DND-41 (cell line): ENCODE measurements around the gene SIPA1L3.
A peak's percentile ranks its signal among the peaks of the same experiment; 100 is the strongest.

Experiments
- ATAC-seq: fragments of 200-7000 bp; cut with Tn5 transposase; 3 replicates; pipeline ENCODE4 v1.9.1; 2021; ENCODE audit warnings: low read depth; ENCODE audit not compliant: insufficient read depth
- DNase-seq: peaks from one replicate; pipeline ENCODE4 v3.0.0-alpha.2; 2020
- H2AFZ ChIP-seq: 2 replicates; pipeline ENCODE4 v1.6.0; 2012; ENCODE audit warnings: low read depth, low read length
- H3K27ac ChIP-seq: 2 replicates; pipeline ENCODE4 v1.5.1; 2012; ENCODE audit warnings: low read length, inconsistent platforms
- H3K27me3 ChIP-seq: fragments of 200-600 bp; sonication (generic); 2 replicates; pipeline ENCODE4 v1.6.0; 2012; ENCODE audit warnings: low read length, mild to moderate bottlenecking, inconsistent platforms; ENCODE audit not compliant: insufficient read depth, poor library complexity
- H3K36me3 ChIP-seq: 2 replicates; pipeline ENCODE4 v1.5.1; 2012; ENCODE audit warnings: low read length, inconsistent platforms; ENCODE audit not compliant: insufficient read depth
- H3K4me1 ChIP-seq: 2 replicates; pipeline ENCODE4 v1.5.1; 2012; ENCODE audit warnings: mild to moderate bottlenecking, low read length; ENCODE audit not compliant: insufficient read depth
- H3K4me2 ChIP-seq: 2 replicates; pipeline ENCODE4 v1.6.0; 2012; ENCODE audit warnings: mild to moderate bottlenecking, moderate library complexity, low read length, inconsistent platforms; ENCODE audit not compliant: insufficient read depth
- H3K4me3 ChIP-seq, 2 experiments: fragments of 200-600 bp in 1 of 2; shearing (Covaris generic) in 1 of 2; 2 replicates each; pipeline ENCODE4 v1.5.1; 2012 to 2016; ENCODE audit warnings: inconsistent platforms in 2 of 2, low read length in 2 of 2, mild to moderate bottlenecking in 2 of 2, low read depth in 1 of 2, moderate library complexity in 1 of 2
- H3K79me2 ChIP-seq: 2 replicates; pipeline ENCODE4 v1.6.0; 2012; ENCODE audit warnings: low read length, inconsistent platforms; ENCODE audit not compliant: insufficient read depth
- H3K9ac ChIP-seq: 2 replicates; pipeline ENCODE4 v1.6.0; 2012; ENCODE audit warnings: low read depth, mild to moderate bottlenecking, inconsistent platforms, low read length, moderate library complexity
- H3K9me3 ChIP-seq: 2 replicates; pipeline ENCODE4 v1.5.1; 2012; ENCODE audit warnings: low read length, moderate library complexity, mild to moderate bottlenecking, inconsistent platforms; ENCODE audit not compliant: insufficient read depth, severe bottlenecking
- H4K20me1 ChIP-seq: 2 replicates; pipeline ENCODE4 v1.6.0; 2012; ENCODE audit warnings: low read length; ENCODE audit not compliant: insufficient read depth
- EZH2 ChIP-seq: IDR thresholded peaks from 3 replicates; pipeline ENCODE4 v1.6.1; 2012; ENCODE audit warnings: borderline replicate concordance, low read depth, mild to moderate bottlenecking, moderate library complexity, low read length, inconsistent platforms; ENCODE audit not compliant: severe bottlenecking
- TF ChIP-seq, protein P1 (sequence below): IDR thresholded peaks from 2 replicates; pipeline ENCODE4 v1.5.1; 2012; ENCODE audit warnings: borderline replicate concordance, low read length, moderate library complexity, mild to moderate bottlenecking; ENCODE audit not compliant: poor library complexity, severe bottlenecking; ENCODE audit errors: extremely low read depth

Gene SIPA1L3

DNA sequence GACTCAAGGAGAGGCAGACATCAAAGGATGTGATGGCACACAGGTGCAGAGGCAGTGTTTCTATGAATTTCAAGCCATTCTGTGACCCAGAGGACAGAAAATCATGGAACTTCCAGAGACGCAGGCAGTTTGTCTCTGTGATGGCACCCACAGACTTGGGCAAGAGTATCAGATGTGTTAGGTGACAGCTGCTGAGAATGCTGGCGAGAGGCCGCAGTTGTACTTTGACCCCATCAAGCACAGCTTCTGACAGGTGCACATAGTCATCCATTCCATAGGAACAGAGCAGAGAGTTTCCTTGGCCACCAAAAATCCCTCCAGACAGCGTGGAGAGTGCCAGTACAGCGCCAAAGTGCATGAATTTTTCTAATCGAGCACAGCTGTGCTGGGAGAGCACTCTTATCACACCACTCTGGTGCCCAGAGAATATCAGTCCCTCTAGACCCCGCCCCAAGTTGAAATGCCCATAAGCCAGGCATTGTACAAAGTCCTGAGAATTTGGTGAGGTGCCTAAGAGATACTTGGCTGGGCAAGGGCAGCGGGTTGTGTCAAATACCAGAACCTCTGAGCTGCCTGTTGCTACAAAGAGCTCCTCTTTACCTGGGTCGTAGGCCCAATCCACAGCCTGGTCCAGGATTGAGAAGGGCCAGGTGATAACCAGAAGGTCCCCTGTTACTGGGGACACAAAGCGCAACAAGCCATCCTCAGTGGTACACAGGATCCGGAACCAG lies 13.0 kb upstream of the SIPA1L3 start:
- DNase-seq (no peak), ATAC-seq (no peak)
- H4K20me1 ChIP-seq = no peaks in the 10 kb centered on the region
- H3K4me3 ChIP-seq = no peak overlapping the region
- no peak overlapping the region for H2AFZ ChIP-seq
- no peaks in the 10 kb centered on the region for H3K79me2 ChIP-seq
- TF ChIP-seq, protein P1, sequence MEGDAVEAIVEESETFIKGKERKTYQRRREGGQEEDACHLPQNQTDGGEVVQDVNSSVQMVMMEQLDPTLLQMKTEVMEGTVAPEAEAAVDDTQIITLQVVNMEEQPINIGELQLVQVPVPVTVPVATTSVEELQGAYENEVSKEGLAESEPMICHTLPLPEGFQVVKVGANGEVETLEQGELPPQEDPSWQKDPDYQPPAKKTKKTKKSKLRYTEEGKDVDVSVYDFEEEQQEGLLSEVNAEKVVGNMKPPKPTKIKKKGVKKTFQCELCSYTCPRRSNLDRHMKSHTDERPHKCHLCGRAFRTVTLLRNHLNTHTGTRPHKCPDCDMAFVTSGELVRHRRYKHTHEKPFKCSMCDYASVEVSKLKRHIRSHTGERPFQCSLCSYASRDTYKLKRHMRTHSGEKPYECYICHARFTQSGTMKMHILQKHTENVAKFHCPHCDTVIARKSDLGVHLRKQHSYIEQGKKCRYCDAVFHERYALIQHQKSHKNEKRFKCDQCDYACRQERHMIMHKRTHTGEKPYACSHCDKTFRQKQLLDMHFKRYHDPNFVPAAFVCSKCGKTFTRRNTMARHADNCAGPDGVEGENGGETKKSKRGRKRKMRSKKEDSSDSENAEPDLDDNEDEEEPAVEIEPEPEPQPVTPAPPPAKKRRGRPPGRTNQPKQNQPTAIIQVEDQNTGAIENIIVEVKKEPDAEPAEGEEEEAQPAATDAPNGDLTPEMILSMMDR = no peak
- TF ChIP-seq EZH2 = no peak
- no peak overlapping the region for H3K9ac ChIP-seq
- H3K27me3 ChIP-seq = no peaks in the 10 kb centered on the region
- H3K9me3 ChIP-seq = peaks cover 3% of the 10 kb centered on the region
- H3K27ac ChIP-seq = no peak overlapping the region
- H3K36me3 ChIP-seq = no peaks in the 10 kb centered on the region
- H3K4me1 ChIP-seq = 0 out of 2 replicates have a peak, but pooled peaks cover 3% of the 10 kb centered on the region
- no peak overlapping the region for H3K4me2 ChIP-seq

DNA sequence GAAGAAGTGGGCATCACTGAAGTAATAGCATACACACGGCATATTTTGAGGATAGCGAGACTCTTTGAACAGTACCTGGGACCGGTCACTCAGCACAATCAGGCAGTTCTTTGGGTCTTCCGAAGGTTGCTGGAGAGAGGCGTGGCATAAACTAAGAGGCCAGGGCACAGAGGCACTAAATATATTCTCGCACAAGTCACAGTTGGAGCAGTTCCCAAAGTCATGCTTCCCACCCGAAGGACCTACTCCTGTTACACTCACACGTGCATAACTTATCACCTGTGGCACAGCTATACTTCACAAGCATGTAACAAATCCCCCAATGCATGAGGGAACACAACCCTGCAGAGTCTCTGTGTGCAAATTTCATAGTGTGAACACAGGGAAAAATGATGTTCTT lies 10.8 kb upstream of the SIPA1L3 start:
- no peak overlapping the region for H3K4me2 ChIP-seq
- no peaks in the 10 kb centered on the region for H3K36me3 ChIP-seq
- TF ChIP-seq, protein P1 = no peak
- no peak for TF ChIP-seq EZH2
- no peaks in the 10 kb centered on the region for H3K9me3 ChIP-seq
- no peaks in the 10 kb centered on the region for H3K79me2 ChIP-seq
- ATAC-seq = no peak
- H3K4me1 ChIP-seq = 0 out of 2 replicates have a peak, but pooled peaks cover 3% of the 10 kb centered on the region
- H3K4me3 ChIP-seq = no peak overlapping the region
- H3K27ac ChIP-seq = no peak overlapping the region
- no peaks in the 10 kb centered on the region for H4K20me1 ChIP-seq
- H3K9ac ChIP-seq = no peak overlapping the region
- H2AFZ ChIP-seq = no peak overlapping the region
- no peak for DNase-seq
- H3K27me3 ChIP-seq = no peaks in the 10 kb centered on the region

DNA sequence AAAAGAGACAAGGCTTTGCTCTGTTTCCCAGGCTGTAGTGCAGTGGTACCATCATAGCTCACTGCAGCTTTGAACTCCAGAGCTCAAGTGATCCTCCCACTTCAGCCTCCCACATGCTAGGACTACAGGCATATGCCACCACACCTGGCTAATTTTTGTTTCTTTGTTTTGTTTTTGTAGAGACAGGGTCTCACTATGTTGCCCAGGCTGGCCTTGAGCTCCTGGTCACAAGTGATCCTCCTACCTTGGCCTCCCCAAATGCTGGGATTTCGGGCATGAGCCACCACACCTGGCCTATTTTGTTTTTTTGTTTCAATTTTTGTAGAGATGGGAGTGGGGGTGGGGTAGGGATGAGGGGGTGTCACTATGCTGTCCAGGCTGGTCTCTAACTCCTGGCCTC lies 7.6 kb upstream of the SIPA1L3 start:
- H3K9me3 ChIP-seq = no peaks in the 10 kb centered on the region
- H2AFZ ChIP-seq = peak overlapping the region; percentile 17; the same call in 1 of the 2 replicates
- H3K27me3 ChIP-seq = no peaks in the 10 kb centered on the region
- H3K36me3 ChIP-seq = no peaks in the 10 kb centered on the region
- H3K9ac ChIP-seq = no peak overlapping the region
- H3K79me2 ChIP-seq = no peaks in the 10 kb centered on the region
- DNase-seq = no peak
- H3K4me3 ChIP-seq = no peak overlapping the region
- 0 out of 2 replicates have a peak, but pooled peaks cover 3% of the 10 kb centered on the region for H3K4me1 ChIP-seq
- no peaks in the 10 kb centered on the region for H4K20me1 ChIP-seq
- no peak for ATAC-seq
- H3K27ac ChIP-seq = no peak overlapping the region
- H3K4me2 ChIP-seq = no peak overlapping the region
- TF ChIP-seq, protein P1 = no peak
- no peak for TF ChIP-seq EZH2
